ENCODE results near the gene GABRD.

GABRD gene

DNA sequence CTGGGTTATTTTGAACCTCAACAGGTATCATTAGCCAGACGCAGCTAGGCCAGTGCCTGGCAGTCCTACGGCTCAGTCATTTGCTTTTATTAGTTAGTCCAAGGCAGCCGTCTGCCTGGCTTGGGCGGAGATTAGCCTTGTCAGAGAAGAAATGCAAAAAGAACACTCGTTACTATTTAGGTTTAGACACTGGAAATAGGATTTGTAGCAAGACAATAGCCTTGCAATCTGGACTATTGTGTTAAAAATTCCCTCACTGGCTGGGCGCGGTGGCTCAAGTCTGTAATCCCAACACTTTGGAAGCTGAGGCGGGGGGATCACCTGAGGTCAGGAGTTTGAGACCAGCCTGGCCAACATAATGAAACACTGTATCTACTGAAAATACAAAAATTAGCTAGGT is 20.1 kb downstream of the GABRD start:
- DNase-seq (ENCODE audit: low read depth in 2 of 2): no peak

DNA sequence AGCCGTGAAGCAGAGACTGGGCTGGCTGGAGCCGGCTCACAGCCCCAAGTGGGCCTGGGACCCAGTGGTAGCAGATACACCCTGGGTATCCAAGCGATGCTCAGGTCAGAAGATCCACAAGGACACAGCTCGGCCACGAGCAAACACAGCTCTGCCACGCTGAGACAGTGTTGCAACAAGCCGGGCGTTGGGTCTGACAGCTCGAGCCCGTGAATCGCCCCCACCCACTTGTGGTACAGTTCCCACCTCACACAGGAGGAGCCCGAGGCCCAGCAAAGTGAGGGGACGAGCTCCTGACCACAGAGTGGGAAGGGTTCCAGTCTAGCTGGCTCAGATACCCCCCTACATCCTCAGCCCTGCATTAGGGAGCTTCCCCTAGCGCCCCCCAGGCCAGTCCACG is 22.2 kb downstream of the GABRD start:
- DNase-seq (ENCODE audit: low read depth in 2 of 2): no peak

DNA sequence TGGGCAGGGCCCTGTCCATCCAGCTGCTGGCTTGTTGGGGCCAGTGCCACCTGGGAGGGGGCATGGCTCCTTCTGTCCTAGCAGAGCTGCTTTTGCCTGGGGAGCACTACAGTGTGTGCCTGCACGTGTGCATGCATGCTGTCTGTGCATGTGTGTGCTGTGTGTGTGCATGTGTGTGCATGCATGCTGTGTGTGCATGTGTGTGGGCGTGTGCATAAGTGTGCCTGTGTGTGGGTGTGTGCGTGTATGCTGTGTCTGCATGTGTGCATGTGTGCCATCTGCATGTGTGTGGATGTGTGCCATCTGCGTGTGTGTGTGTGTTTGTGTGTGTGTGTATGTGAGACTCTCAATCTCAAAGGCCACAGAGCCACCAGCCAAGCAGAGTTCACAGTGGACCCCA is 22.7 kb downstream of the GABRD start:
- no peak for DNase-seq (ENCODE audit: low read depth in 2 of 2)

DNA sequence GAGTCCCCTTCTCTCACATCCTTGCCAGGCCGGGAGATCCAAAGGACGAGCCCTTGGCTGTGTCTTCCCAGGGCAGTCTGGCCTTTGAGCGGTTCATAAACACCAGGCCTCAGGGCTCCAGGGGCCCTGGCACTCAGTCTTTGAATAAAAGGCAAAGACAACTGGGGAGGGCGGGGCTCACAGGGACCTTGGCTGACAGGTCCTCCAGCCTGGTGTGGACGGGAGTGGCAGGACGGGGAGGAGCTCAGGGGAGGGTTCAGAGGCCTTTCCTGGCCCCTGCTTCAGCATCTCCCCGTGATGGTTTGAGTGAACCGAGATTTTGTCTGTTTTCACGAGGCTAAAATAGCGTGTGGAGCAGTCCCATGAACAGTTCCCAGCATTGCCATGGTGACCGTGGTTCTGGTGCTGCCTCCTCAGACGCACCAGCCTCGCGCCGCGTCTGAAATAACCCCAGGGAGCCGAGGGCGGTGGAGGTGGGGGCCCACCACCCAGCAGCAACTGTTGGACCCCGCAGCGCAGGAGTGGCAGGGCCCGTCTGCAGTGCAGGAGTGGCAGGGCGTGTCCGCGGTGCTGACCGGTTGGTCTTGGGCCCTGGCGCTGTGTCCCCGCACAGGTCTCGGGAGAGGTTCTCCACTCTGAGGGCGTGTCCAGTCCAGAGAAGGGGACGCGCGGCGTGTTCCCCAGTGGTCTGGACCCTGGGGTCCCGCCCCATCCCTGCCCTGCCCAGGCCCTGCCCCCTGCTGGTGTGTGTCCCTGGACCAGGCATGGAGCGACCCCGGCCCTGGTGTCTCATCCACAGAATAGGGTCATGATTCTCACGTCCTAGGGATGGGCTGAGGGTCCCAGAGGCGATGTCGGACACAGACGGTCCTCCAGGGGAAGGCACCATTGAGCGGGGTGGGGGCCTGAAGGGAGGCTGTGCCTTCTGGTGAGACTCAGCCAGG is 24.0 kb downstream of the GABRD start:
- DNase-seq (ENCODE audit: low read depth in 2 of 2): no peak

DNA sequence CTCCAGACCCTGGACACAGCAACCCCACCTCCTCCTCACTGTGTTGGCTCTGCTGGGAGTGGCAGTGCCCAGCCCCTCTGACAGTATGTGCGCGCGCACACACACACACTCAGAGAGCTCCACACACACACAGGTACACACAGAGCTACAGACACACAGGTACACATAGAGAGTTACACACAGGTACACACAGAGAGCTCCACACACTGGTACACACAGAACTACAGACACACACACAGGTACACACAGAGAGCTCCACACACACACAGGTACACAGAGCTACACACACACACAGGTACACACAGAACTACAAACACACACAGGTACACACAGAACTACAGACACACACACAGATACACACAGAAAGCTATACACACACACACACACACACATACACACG is 24.7 kb downstream of the GABRD start:
- DNase-seq (ENCODE audit: low read depth in 2 of 2): no peak

DNA sequence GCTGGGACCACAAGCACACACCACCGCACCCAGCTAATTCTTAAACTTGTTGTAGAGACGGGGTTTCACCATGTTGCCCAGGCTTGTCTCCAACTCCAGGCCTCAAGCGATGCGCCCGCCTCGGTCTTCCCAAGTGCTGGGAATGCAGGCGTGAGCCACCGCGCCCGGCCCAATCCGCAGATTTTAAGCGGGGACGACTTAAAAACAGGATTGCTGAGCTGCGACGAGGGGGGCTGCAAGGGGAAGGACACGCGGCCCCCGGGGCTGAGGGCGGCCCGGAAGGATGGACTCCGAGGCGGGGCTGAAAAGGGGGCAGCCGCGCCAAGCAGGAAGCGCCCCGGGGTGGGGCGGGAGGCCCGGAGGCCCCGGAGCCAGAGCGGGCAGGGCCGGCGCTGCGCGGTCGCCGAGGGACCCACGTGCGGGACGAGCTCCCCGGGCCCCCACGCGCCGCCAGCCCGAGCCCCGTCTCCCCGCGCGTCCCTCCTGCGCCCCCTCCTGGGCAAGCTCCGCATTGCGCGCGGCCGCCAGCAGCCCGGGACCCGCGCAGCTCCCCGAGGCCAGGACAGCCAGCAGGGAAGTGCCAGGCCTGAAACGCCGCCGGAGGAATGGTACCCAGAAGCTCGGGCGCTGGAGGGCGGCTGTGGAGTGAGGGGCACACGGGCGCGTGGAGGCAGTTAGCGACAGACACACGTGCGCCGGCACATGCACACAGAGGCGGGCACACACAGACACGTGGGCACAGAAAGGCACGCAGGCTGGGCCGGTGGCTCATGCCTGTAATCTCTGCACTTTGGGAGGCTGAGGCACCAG is 25.6 kb downstream of the GABRD start:
- peak; percentile 70 to 77 for DNase-seq (ENCODE audit: low read depth in 2 of 2)

DNA sequence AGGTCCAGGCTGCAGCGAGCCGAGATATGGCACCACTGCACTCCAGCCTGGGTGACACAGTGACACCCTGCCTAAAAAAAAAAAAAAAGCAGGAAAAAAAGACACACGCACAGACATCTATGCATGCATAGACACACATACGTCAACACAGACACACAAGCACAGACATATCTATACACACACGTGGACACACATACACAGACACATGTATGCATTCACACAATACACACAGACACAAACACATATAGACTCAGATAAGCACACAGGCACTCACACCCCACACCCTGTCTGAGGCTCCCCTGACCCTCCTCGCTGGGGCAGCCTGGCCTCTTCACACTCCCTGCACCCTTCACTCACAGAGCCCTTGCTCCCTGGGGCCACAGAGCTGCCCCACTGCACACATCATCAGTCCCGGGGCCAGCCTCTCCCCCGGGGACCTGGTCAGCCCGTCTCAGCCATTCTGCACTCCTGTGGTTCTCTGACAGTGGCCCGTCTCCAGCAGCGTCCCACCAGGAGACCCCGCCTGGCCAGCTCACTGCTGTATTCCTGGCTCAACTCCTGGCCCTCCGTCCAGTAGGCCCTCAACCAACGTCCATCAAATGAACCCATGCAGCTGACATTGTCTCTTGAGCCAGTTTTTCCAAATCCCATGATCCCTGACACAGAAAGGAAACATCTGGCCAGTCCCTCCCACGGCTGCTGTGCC is 26.5 kb downstream of the GABRD start:
- DNase-seq (ENCODE audit: low read depth in 2 of 2): no peak

DNA sequence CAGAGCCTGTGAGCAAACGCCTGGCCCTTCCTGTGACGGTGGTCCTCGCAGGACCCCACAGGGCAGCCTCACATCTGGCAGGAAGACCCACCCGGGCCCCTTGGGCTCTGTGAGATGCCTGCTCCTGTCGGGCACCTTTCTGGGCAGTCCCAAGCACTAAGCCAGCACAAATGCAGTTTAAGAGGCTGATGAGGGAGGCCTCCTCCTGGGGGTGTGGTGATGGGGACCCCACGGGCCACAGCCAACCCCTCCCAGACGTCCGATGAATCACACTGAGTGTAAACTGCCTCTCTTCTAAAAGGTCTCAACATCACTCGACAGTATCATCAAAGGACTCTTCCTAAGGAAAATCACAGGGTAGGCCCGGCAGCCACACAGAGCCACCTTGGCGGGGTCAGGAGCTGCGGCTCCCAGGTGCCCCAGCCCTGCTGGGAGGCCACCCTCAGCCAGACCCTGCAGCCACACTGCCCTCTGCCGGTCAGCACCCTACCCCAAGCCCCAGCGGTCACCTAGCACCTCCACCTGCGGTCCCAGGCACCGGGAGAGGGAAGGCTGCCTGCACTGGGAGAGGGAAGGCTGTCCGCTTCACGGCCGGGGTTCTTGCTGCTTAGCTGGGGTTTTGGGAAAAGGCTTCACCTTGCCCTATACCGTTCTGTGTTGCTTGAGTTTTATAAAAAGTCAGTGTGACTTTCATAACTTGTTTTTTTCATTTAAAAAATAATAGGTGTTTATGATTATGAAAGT is 27.2 kb downstream of the GABRD start:
- DNase-seq (ENCODE audit: low read depth in 2 of 2): peak; percentile 44 to 47

DNA sequence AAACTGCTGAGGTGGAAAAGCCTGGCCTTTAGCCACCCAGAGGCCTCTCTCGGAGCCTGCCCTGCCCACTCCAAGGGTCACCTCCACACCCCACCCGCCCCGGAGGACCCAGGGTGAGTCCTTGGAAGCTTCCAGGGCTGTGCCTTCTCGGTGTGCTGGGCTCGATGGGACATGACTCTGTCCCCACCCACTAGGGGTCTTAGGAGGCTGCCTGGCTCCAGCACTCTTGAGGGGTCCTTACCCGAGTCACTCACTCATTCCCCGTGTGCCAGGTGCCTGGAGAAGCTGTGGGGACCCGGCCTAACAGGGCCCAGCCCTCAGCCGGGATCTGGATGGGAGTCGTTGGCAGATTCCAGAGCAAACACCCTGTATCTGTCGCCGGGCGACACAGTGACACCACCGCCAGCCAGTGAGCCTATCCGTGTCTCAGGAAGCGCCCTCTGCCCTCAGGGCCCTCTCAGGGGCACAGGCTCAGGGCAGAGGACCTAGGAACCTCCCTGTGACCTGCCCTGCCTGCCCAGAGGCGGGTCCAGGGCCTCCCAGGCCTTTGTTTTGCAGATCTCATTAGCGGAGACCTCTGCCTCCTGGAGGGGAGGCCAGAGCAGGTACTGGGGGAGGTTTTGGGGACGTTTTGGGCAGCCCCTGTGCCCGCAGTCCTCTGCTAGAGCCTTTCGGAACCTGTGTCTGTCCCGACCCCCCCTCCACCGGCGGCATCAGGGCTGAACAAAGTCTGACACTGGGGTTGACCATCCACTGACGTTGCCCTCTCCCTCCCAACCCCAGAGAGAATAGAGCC is 28.0 kb downstream of the GABRD start:
- no peak for DNase-seq (ENCODE audit: low read depth in 2 of 2)

DNA sequence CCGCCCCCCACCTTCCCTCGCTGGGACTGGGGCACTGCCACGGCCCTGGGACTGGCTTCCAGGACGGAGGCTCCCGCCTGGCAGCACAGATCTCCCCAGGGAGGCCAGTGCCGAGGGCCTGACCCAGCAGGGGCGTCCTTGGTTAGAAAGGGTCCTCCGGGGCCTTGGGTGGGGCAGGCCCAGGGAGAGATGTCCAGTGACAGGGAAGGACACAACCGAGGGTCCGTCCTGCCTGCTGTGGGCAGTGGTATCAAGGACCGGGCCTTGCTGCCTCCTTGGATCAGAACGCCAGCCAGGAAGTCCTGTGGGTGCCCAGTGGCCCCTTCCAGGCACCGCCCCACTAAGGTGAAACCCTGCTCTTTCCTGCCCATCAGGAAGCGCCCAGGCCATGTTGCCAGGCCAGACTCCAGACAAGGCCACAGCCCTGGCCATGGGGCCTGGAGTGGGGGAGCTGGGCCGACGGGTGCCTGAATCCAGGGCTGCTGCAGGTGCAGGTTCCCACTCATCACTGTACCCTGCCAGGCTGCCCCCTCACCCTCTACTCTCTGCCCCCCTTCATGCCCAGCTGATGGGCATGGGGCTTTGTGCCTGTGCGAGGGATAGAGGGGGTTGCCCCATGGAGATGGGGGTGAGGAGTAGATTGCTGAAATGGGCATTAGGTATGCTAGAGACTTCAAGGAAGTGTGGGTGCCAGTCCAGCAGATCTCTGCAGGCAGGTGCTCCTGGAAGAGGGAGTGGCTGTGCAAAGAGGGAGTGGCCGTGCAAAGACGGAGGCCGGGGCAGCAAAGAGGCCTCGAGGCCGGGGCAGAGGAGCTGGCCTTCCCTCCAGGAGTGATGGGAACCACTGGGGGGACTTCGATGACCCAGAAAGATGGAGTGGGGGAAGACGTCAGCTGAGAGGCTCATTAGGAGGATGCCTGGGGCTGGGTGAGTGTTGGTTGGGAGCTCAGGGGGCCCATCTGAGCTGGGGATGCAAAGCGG is 28.9 kb downstream of the GABRD start:
- no peak for DNase-seq (ENCODE audit: low read depth in 2 of 2)

DNA sequence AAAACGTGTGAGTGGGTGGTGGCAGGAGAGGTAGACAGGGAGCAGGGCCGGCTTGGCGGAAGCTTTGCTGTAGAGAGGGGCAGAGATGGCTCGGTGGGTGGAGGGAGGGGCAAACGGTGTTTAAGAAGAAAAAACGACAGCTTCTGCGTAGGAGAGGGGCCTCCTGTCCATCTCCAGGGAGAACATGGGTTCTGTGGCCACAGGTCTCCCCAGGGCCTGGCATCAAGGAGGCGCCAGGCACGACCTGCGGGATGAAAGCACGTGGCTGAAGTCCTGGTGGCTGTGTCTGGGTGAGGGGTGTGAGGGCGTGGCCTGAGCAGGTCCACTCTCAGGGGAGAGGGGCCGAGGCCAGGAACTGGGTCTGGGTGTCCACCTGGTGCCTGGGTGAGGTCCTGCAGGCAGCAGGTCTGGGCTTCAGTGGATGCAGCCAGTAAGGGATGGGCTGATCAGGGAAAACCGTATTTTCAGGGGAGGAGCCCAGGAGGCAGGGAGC is 30.1 kb downstream of the GABRD start:
- DNase-seq (ENCODE audit: low read depth in 2 of 2): no peak

DNA sequence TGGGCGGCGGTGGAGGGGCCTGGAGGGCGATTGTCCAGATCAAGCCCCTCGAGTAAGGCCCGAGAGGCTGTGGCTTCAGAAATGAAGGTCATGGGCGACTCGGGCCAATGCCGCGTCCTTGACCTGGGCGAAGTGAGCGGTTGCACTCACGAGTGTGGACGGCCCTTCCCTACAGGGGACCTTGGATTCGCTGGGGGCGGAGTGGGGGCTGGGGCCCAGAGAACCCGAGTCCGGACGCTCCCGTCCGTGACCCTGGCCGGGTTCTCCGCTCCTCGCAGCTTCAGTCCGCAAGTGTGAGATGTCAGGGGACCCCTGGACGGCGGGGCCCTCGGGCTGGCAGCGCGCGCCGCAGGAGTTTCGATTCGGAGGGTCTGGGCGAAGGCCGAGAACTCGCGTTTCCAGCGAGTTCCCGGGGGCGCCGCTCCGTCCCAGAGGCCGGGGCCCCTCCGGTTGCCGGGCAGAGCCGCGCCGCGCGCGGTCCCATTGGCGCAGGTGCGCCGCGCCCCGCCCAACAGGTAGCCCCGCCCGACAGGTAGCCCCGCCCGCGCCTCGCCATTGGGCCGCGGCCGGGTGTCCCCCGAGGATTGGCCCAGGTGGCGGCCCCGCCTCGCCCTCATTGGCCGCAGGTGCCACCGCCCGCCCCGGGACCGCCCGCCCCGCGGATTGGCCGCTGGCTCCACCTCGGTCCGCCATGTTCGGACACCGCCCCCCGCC is 30.7 kb downstream of the GABRD start, which contains the start of gene PRKCZ:
PRKCZ (plus strand) TSS at position 694 of the 714 bp plus-strand sequence. CDS start 220 bp downstream, outside the sequence.
- peak; percentile 88 to 91 for DNase-seq (ENCODE audit: low read depth in 2 of 2)

DNA sequence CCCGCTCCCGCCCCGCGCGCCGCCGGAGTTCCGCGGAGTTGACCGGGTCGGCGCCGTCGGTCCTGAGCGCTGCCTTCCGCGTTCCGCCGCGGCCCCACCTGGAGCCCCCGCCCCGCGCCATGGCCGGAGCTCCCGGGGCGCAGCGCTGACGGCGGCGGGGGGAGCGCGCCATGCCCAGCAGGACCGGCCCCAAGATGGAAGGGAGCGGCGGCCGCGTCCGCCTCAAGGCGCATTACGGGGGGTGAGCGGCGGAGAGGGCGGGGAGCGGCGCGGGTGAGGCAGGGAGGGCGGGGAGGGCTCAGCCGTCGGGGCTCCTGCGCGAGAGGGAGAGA is 31.3 kb downstream of the GABRD start:
- no peak for DNase-seq (ENCODE audit: low read depth in 2 of 2)

DNA sequence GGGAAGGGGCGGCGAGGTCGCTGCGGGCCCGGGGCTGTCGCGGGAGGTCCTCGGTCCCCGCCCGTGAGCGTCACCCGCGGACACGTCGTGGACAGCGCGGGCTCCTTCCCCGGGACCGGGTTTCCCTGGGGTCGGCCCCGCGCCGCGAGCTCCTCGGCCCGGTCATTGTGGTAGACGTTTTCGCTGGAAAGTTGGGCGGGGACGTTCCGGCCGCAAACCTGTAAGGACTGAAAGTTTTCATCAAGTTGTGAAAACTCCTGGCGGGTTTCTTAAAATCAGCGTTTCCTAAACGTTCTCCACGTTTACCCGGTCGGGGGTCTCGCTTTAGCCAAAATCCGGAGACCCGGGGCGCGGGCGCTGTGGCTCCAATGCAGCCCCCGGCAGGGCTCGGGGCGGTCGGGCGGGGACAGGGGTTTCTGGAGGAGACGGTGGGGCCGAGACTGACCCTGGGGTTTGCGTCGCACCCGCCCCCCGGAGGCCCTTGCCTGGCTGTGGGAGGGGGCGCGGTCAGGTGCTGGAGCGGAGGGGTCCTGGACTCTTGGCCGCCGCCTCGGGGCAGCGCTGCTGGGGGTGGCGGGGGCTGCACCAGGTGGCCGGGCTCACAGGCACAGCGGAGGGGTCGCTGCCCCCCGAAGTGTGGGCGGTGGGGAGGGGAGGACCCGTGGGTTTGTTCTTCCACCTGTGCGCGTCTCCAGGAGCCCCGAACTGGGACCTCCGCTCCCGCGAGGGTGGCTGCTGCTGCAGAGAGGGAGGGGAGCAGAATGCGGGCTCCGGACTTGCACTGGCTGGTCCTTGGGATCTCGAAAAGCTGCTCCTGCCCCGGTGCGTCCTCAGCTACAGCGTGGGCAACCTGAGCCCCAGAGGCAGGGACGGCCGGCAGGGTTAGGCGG is 31.9 kb downstream of the GABRD start:
- no peak for DNase-seq (ENCODE audit: low read depth in 2 of 2)

DNA sequence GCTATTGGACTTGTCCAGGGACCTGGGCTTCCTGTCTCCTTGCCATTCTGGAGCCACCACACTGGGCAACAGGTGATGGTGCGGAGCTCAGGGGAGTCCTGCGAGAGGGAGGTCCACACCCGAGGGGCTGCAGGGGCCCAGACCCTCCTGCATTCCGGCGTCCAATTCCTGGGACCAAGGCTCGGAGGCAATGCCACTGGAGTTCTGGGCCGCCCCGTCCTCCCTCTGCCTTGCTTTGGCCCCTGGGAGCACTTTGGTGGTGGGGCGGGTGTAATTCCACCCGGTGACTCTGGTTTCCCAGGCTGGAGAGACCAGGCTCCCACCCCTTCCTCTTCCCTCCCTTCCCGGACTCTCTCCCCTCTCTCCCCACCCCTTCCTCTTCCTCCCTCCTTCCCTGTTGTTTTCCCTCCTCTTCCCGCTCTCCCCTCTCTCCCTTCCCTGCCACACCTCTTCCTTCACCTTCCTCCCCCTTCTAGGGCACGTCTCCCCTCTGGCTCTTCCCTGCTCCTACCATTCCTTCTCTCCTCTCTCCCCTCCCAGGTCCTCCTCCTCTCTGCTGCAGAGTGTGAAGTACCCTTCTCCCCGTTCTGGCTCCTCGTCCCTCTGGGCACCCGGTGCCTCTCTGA is 33.0 kb downstream of the GABRD start:
- DNase-seq (ENCODE audit: low read depth in 2 of 2): no peak

DNA sequence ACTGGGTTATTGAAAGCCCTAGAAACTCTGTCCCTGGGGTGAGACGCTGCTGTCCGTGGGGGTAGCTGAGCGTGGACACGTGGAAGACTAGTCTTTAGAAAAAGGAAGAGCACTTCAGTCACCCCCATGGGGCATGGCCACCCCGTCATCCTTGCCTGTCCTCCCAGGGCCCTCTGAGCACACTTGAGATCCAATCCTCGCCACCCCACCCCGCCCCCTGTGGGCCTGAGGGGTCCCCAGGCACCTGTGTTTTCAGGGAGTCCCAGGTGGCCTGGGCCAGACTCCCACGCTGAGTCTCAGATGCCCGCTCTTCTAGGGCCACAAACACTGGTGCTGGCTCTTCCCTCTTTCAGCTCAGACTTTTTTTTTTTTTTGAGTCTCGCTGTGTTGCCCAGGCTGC is 33.6 kb downstream of the GABRD start:
- DNase-seq (ENCODE audit: low read depth in 2 of 2): no peak

DNA sequence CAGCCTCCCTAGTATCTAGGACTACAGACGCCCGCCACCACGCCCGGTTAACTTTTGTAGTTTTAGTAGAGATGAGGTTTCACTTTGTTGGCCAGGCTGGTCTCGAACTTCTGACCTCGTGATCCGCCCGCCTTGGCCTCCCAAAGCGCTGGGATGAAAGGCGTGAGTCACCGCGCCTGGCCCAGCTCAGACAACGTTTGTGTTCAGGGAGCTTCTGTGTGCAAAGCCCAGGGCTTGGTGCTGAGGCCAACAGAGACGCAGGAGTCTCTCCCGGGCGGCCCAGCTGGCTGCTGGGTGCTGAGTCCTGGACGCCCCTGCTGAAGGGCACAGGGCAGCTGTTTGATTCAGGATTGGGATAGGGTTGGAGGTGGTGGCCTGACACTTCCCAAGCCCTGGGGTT is 34.1 kb downstream of the GABRD start:
- DNase-seq (ENCODE audit: low read depth in 2 of 2): no peak
